HepG2 (cell line): ENCODE data around the gene CA11. TPM values are rescaled to one million over a fixed set of nuclear protein-coding genes. Genes with fewer than 3 reads are reported as not detected.
A peak's percentile ranks its signal among the peaks of the same experiment; 100 is the strongest.

Experiments used
- ATAC-seq: fragments of 200-7000 bp; cut with Tn5 transposase; 3 replicates; pipeline ENCODE4 v1.9.1; 2020; ENCODE audit warnings: mild to moderate bottlenecking, moderate library complexity
- BruUV-seq: library from RNA; stranded (reverse); fragments of 400-500 nt; replicated peaks from 2 replicates; lab custom pipeline; 2021; lab: Mats Ljungman, UMichigan
- CTCF ChIA-PET: fragments of 300-600 bp; formaldehyde crosslinking; extraction: SDS; loops from one replicate; lab custom pipeline; 2021; ENCODE audit warnings: low total read pairs, inconsistent platforms, low intra/inter-chr PET ratio; lab: Yijun Ruan, JAX
- POLR2A ChIA-PET: fragments of 350-600 bp; sonication (Branson Sonifier 250); formaldehyde crosslinking; loops from one replicate; lab custom pipeline; 2020; ENCODE audit warnings: antibody characterized with exemption, inconsistent platforms; lab: Yijun Ruan, JAX
- DNase-seq: peaks from one replicate; pipeline ENCODE4 v3.0.0-alpha.2; 2015; ENCODE audit warnings: low spot score
- FAIRE-seq: peaks from 3 replicates; lab custom pipeline; 2011; peaks lifted over from hg19 to GRCh38; lab: Jason Lieb, UNC
- H2AFZ ChIP-seq: one replicate; pipeline ENCODE4 v1.6.1; 2011; ENCODE audit warnings: low read length, inconsistent platforms
- H3K27ac ChIP-seq: fragments of 300-600 bp; 3 replicates; pipeline ENCODE4 v1.8.0; 2011; ENCODE audit warnings: mixed run types, mild to moderate bottlenecking, mixed read lengths, low read length, inconsistent platforms; ENCODE audit not compliant: insufficient read depth; ENCODE audit errors: extremely low read length
- H3K27me3 ChIP-seq, 2 experiments: fragments of 200-600 bp in 1 of 2; 2 replicates in 1 of 2; 3 replicates in 1 of 2; pipeline versions ENCODE4 v1.6.0 to v1.8.0; 2011; ENCODE audit warnings: low read length in 2 of 2, mild to moderate bottlenecking in 2 of 2, moderate library complexity in 2 of 2, inconsistent platforms in 1 of 2; ENCODE audit not compliant: insufficient read depth in 2 of 2, control insufficient read depth in 1 of 2
- H3K36me3 ChIP-seq, 2 experiments: fragments of 200-600 bp in 1 of 2; replicated peaks in 1 of 2; 2 replicates in 1 of 2; 3 replicates in 1 of 2; pipeline versions ENCODE4 v1.5.1 to v1.8.0; 2011; ENCODE audit warnings: low read length in 2 of 2, inconsistent platforms in 1 of 2; ENCODE audit not compliant: insufficient read depth in 2 of 2, control insufficient read depth in 1 of 2
- H3K4me1 ChIP-seq: 2 replicates; pipeline ENCODE4 v1.5.1; 2012; ENCODE audit warnings: low read length, inconsistent platforms; ENCODE audit not compliant: insufficient read depth
- H3K4me2 ChIP-seq: 2 replicates; pipeline ENCODE4 v1.6.0; 2011; ENCODE audit warnings: low read depth, low read length, inconsistent platforms
- H3K4me3 ChIP-seq, 3 experiments: fragments of 200-600 bp in 1 of 3; sonication (generic), shearing (Covaris generic) in 1 of 3; replicated peaks in 1 of 3; 2 replicates each; pipeline ENCODE4 v1.5.1; 2011 to 2016; ENCODE audit warnings: low read length in 3 of 3, inconsistent platforms in 2 of 3, low read depth in 2 of 3, mild to moderate bottlenecking in 2 of 3, control low read depth in 1 of 3, mixed read lengths in 1 of 3; ENCODE audit not compliant: insufficient read depth in 1 of 3
- H3K79me2 ChIP-seq: one replicate; pipeline ENCODE4 v1.6.1; 2011; ENCODE audit warnings: low read length, inconsistent platforms; ENCODE audit not compliant: insufficient read depth
- H3K9ac ChIP-seq: 2 replicates; pipeline ENCODE4 v1.6.0; 2011; ENCODE audit warnings: mild to moderate bottlenecking, low read depth, low read length, inconsistent platforms; ENCODE audit not compliant: insufficient read depth
- H3K9me3 ChIP-seq: 2 replicates; pipeline ENCODE4 v1.5.1; 2012; ENCODE audit warnings: mild to moderate bottlenecking, low read length
- H4K20me1 ChIP-seq: 2 replicates; pipeline ENCODE4 v1.6.0; 2011; ENCODE audit warnings: inconsistent platforms, mild to moderate bottlenecking, low read length, moderate library complexity; ENCODE audit not compliant: insufficient read depth
- CEBPG ChIP-seq: IDR thresholded peaks from 2 replicates; pipeline ENCODE4 v1.6.1; 2016
- FOXA3 ChIP-seq: IDR thresholded peaks from 2 replicates; pipeline ENCODE4 v1.6.1; 2016; ENCODE audit warnings: missing genetic modification reagents, missing compliant biosample characterization
- HMGA1 ChIP-seq: sonication (generic); formaldehyde crosslinking; conservative IDR thresholded peaks from 2 replicates; pipeline ENCODE4 v1.4.0; 2020; ENCODE audit warnings: missing genetic modification reagents
- MLX ChIP-seq: IDR thresholded peaks from 2 replicates; pipeline ENCODE4 v1.6.1; 2016
- PHB2 ChIP-seq: fragments of 450-650 bp; IDR thresholded peaks from 2 replicates; pipeline ENCODE4 v1.6.1; 2018; ENCODE audit not compliant: partially characterized antibody
- SNAI1 ChIP-seq: sonication (generic); formaldehyde crosslinking; IDR thresholded peaks from 2 replicates; pipeline ENCODE4 v1.5.0; 2020; ENCODE audit warnings: mild to moderate bottlenecking, missing genetic modification reagents, borderline replicate concordance
- TOPORS ChIP-seq: sonication (generic); formaldehyde crosslinking; IDR thresholded peaks from 2 replicates; pipeline ENCODE4 v1.8.0; 2023; ENCODE audit warnings: mild to moderate bottlenecking, missing genetic modification reagents
- ZBTB4 ChIP-seq: sonication (generic); formaldehyde crosslinking; IDR thresholded peaks from 2 replicates; pipeline ENCODE4 v1.4.0; 2020; ENCODE audit warnings: missing genetic modification reagents, mild to moderate bottlenecking, borderline replicate concordance
- ZNF124 ChIP-seq: sonication (generic); formaldehyde crosslinking; IDR thresholded peaks from 2 replicates; pipeline ENCODE4 v1.4.0; 2020; ENCODE audit warnings: missing genetic modification reagents
- ZNF260 ChIP-seq: sonication (generic); formaldehyde crosslinking; IDR thresholded peaks from 2 replicates; pipeline ENCODE4 v1.4.0; 2020; ENCODE audit warnings: missing genetic modification reagents, low read depth, mild to moderate bottlenecking, borderline replicate concordance
- ZNF383 ChIP-seq: sonication (generic); formaldehyde crosslinking; IDR thresholded peaks from 2 replicates; pipeline ENCODE4 v1.4.0; 2020; ENCODE audit warnings: missing genetic modification reagents, mild to moderate bottlenecking, borderline replicate concordance
- ZNF879 ChIP-seq: sonication (generic); formaldehyde crosslinking; IDR thresholded peaks from 2 replicates; pipeline ENCODE4 v1.8.1; 2023; ENCODE audit warnings: missing genetic modification reagents
- ZSCAN21 ChIP-seq: sonication (generic); formaldehyde crosslinking; IDR thresholded peaks from 2 replicates; pipeline ENCODE4 v1.8.0; 2022; ENCODE audit warnings: mild to moderate bottlenecking, missing genetic modification reagents, moderate library complexity, borderline replicate concordance
- ZSCAN29 ChIP-seq: sonication (generic); formaldehyde crosslinking; conservative IDR thresholded peaks from 2 replicates; pipeline ENCODE4 v1.4.0; 2020; ENCODE audit warnings: mild to moderate bottlenecking, missing genetic modification reagents
- WGBS: methylation state at CpG from one replicate; pipeline ENCODE4 v1.1.6; 2017; ENCODE audit warnings: low lambda C conversion rate; 5-methylcytosine and 5-hydroxymethylcytosine counted together
- in situ Hi-C: cut with HindIII; loops from 2 replicates; pipeline ENCODE4 v1.10.0; 2017; ENCODE audit warnings: low pct_unique_long_range_greater_than_20kb; ENCODE audit not compliant: extremely low pct_ligation_motif_present
- intact Hi-C: fragments of 100-400 bp; cut with micrococcal nuclease; formaldehyde crosslinking; loops from one replicate; pipeline ENCODE4 v1.10.0; 2022; ENCODE audit not compliant: unreplicated experiment
- polyA plus RNA-seq, 8 experiments: library from polyadenylated mRNA; depleted of rRNA in 3 of 8; stranded (reverse) in 7 of 8; unstranded in 1 of 8; fragments of >200 nt; fragmentation: Illumina TruSeq in 4 of 8; extraction: Trizol in 4 of 8; gene quantifications; 2 replicates each; pipeline versions ENCODE4 v1.2.1 to v1.2.3, GENCODE V29; 2011 to 2016; ENCODE audit warnings: low read depth in 4 of 8, missing spikeins in 1 of 8, mixed read lengths in 1 of 8; ENCODE audit not compliant: insufficient read depth in 1 of 8
- total RNA-seq, 5 experiments: library from RNA; depleted of rRNA; stranded (reverse); fragments of >200 nt; fragmentation: Illumina TruSeq; extraction: Trizol; gene quantifications; 2 replicates each; pipeline ENCODE4 v1.2.3, GENCODE V29; 2016; ENCODE audit warnings: low read depth in 1 of 5
- TF ChIP-seq, protein P1 (sequence below): sonication (generic); formaldehyde crosslinking; IDR thresholded peaks from 2 replicates; pipeline ENCODE4 v1.8.0; 2022; ENCODE audit warnings: mild to moderate bottlenecking, missing genetic modification reagents

The CA11 gene
- total and polyA plus RNA-seq, 2 of the 13 experiments (the other 11 are each of a cell fraction or from before 2014, with no cell fraction given), result 0.41 to 0.58 TPM

DNA sequence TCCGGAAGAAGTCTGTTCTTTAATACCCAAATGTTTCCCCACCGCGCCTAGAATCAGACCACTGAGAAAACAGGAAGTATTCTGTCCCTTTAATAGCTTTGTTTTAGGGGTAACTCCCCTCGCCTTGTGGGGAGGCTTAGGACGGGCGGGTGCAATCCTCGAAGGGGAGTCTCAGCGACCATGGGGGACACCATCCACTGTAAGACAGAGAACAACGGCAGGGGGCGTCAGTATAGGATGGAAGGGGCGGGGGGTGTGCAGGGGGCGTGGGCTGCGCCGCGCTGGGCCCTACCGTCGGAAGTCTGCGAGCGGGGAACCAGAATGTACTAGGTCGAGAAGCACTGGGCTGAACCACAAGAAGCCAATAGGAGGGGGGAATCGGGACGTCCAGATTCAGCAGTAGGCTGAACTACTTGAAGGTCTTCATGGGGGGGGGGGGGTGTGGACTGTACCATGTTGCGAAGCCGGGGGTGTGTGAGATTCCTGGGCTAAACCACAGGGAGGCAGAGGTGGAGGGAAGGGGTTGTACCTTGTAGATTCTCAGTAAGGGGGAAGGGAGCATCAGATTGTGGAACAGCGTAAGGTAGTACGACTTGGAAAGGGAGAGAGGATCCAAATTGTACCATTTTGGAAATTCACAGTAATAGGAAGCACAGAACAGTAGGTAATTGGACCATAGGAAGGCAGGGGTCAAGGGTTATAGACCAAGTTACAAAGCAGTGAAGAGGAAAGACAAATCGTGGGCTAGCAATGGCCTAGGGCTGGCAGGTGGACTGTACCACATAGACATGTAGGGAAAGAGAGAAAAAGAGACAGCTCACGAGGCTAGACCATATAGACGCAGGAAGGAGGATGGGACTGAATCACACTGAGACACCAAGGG, 7.8 kb downstream of the CA11 start (continued):
- TF ChIP-seq, protein P1, sequence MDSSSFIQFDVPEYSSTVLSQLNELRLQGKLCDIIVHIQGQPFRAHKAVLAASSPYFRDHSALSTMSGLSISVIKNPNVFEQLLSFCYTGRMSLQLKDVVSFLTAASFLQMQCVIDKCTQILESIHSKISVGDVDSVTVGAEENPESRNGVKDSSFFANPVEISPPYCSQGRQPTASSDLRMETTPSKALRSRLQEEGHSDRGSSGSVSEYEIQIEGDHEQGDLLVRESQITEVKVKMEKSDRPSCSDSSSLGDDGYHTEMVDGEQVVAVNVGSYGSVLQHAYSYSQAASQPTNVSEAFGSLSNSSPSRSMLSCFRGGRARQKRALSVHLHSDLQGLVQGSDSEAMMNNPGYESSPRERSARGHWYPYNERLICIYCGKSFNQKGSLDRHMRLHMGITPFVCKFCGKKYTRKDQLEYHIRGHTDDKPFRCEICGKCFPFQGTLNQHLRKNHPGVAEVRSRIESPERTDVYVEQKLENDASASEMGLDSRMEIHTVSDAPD, result no peak
- TF ChIP-seq ZNF879 (CRISPR knock-in tag) (no peak), HMGA1 (no peak), ZSCAN29 (no peak), TOPORS (CRISPR knock-in tag) (no peak), SNAI1 (no peak)
- TF ChIP-seq, all 625 proteins: peak for 46

- Histone ChIP-seq H3K4me2 (peak overlapping the region; percentile 96), H3K27ac (peak overlapping the region; percentile 70), H3K79me2 (no peaks in the 10 kb centered on the region), H3K4me3 (peak overlapping the region; percentile 15 to 76 (median 59); a peak in 4 of 6 replicates), H3K9me3 (no peaks in the 10 kb centered on the region), H3K4me1 (peaks cover 70% of the 10 kb centered on the region), H3K9ac (peak overlapping the region; percentile 49), H3K27me3 (peaks cover 0 to 8% of the 10 kb centered on the region in 2 experiments; a peak in 3 of 5 replicates), H4K20me1 (no peaks in the 10 kb centered on the region), H3K36me3 (no peaks in the 10 kb centered on the region), H2AFZ (no peak overlapping the region)
- 0% methylated on average over 10 of the region's 38 CpGs for WGBS
- no TSS peak for BruUV-seq
- peak; percentile 96 for DNase-seq
- ChIA-PET CTCF (interaction anchor here (0.6 to 0.9 kb wide), 2 partner anchors 9 to 23 kb away, joined by 3 read pairs; partner anchors contain the start of gene CA11), POLR2A (interaction anchor here (0.6 to 2.0 kb wide), 5 partner anchors 8 to 305 kb away, joined by 3 to 12 read pairs (median 4); partner anchors contain the start of genes CA11, RPL18 and SPHK2)
- ATAC-seq, result peak; percentile 85
- intact Hi-C loops (no loop called here), in situ Hi-C loops (no loop called here)
- FAIRE-seq, result peak; percentile 84
- peak; percentile 88; the same call in 1 of the 2 replicates for TF ChIP-seq ZSCAN21 (CRISPR knock-in tag)
- TF ChIP-seq PHB2, result no peak
- TF ChIP-seq ZNF260 (CRISPR knock-in tag), result no peak
- no peak for TF ChIP-seq ZNF383 (CRISPR knock-in tag)
- TF ChIP-seq CEBPG (CRISPR knock-in tag), result 0 out of 2 replicates have a peak, but pooled peaks have one; percentile 37
- peak; percentile 34; the same call in 1 of the 2 replicates for TF ChIP-seq FOXA3 (CRISPR knock-in tag)
- 0 out of 2 replicates have a peak, but pooled peaks have one; percentile 67 for TF ChIP-seq MLX (CRISPR knock-in tag)
- no peak for TF ChIP-seq ZNF124 (CRISPR knock-in tag)
- 0 out of 2 replicates have a peak, but pooled peaks have one; percentile 19 for TF ChIP-seq ZBTB4 (CRISPR knock-in tag)
These were observed 8.5 kb downstream of the CA11 start for GRCh38 chr19:48637449-48637947.
